ENCODE data around the gene PSMC1. TPM values are rescaled to one million over a fixed set of nuclear protein-coding genes. Genes with fewer than 3 reads are reported as not detected.
A peak's percentile ranks its signal among the peaks of the same experiment; 100 is the strongest.

Gene PSMC1
- total and polyA plus RNA-seq, 9 donors, result 88.5 to 146 (median 106) TPM

DNA sequence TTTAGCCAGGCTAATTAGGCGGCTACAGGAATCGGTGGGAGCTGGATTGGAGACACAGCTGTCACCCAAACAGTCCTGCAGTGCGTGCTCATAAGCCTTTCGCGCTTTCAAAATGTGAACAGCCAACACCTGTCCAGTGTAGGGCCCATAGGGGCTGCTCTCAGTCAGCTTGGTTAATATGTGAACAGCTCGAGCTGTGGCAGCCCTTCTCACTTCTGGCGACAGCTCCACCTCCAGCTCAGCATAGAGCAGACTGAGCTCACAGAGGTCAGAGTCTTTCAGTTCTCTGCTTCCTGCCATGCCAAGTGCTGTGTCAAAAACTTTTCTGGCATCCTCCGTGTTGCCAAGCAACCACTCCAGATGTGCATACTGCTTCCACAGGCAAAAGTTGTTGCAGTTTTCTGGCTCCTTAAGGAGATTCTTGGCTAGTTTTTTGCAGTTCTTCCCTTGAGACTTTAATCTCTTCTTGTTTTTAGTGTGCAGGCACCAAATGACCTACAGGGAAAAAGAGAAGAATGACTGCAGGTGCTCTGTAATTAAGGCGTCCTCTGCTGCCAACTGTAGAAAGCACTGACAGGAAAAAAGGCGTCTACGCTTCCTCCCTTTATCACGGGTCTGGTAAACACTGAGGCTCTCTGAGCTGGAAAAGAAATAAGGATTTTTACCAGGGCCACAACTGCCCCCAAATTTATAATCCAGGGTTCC, 32.5 kb downstream of the PSMC1 start:
- Histone ChIP-seq H3K27ac (ENCODE audit: low read length) (peak overlapping the region; percentile 29), H3K36me3 (ENCODE audit: control insufficient read depth, insufficient read depth, low read length) (peaks cover 56% of the 10 kb centered on the region)

DNA sequence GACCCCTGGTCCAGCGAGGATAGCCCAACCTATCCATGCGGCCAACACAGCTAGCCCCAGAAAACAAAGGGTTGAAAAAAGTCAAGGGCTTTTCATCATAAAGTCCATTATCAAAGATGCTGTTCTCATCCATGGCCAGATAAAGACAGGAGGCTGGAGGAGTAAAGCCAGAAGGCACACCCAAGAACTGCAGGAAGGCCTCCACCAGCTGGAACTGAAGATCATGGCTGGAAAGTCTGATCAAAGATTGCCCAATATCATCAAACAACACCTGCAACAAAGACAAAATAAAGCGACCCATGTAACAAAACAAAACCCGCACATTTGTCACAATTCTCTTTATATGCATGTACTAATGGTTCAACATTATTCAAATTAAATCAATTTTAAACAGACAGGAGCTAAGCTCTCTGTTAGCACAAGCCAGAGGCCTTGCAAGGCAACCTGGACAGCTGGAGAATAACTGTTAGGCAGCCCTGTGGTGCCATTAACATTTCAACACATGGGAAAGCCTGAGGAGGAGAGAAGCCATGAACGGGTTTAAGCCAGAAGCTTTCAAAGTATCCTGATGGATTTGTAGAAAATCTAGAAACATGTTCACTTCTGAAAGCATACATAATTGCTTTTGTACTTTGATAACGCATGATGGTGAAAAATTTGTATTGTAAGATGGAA, 34.1 kb downstream of the PSMC1 start:
- Histone ChIP-seq H3K27me3 (ENCODE audit: control insufficient read depth, insufficient read depth, low read length) (no peaks in the 10 kb centered on the region), H3K27ac (ENCODE audit: low read length) (no peak overlapping the region), H3K4me3 (ENCODE audit: low read length) (no peak overlapping the region), H3K9me3 (replicated peaks; ENCODE audit: control insufficient read depth, low read depth, low read length) (no peaks in the 10 kb centered on the region), H3K4me1 (ENCODE audit: control insufficient read depth, insufficient read depth, low read length) (peaks cover 19% of the 10 kb centered on the region), H3K36me3 (ENCODE audit: control insufficient read depth, insufficient read depth, low read length) (peaks cover 60% of the 10 kb centered on the region)
- WGBS (ENCODE audit: insufficient coverage), result 100% methylated on average over 1 of the region's 6 CpGs
- DNase-seq, result no peak

More for the DNA sequence above, 32.5 kb downstream of the PSMC1 start:
- H3K4me3 ChIP-seq (ENCODE audit: low read length), result no peak overlapping the region
- H3K4me1 ChIP-seq (ENCODE audit: control insufficient read depth, insufficient read depth, low read length), result peaks cover 19% of the 10 kb centered on the region
- WGBS (ENCODE audit: insufficient coverage), result 29% methylated on average over 11 of the region's 12 CpGs
- peak; percentile 84 for DNase-seq
- H3K9me3 ChIP-seq (replicated peaks; ENCODE audit: control insufficient read depth, low read depth, low read length), result no peaks in the 10 kb centered on the region
- no peaks in the 10 kb centered on the region for H3K27me3 ChIP-seq (ENCODE audit: control insufficient read depth, insufficient read depth, low read length)

DNA sequence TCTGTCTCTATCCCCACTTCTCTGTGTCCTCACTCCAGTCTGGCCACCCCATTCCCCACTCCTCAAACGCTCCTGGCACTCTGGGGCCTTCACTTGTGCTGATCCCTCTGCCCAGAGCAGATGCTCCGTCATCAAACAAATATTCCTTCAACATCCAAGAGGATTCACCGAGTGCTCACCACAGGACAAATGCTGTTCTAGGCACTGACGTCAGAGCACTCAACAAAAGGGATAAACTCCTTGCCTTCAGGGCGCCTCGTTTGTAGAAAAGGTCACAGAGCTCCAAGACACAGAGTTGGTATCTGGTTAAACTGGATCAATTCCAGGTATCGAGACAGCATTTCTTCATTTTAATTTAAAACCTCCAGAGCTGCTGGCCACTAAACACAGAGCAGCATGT, 35.3 kb downstream of the PSMC1 start:
- no peak for DNase-seq
- H3K27me3 ChIP-seq (ENCODE audit: control insufficient read depth, insufficient read depth, low read length), result no peaks in the 10 kb centered on the region

DNA sequence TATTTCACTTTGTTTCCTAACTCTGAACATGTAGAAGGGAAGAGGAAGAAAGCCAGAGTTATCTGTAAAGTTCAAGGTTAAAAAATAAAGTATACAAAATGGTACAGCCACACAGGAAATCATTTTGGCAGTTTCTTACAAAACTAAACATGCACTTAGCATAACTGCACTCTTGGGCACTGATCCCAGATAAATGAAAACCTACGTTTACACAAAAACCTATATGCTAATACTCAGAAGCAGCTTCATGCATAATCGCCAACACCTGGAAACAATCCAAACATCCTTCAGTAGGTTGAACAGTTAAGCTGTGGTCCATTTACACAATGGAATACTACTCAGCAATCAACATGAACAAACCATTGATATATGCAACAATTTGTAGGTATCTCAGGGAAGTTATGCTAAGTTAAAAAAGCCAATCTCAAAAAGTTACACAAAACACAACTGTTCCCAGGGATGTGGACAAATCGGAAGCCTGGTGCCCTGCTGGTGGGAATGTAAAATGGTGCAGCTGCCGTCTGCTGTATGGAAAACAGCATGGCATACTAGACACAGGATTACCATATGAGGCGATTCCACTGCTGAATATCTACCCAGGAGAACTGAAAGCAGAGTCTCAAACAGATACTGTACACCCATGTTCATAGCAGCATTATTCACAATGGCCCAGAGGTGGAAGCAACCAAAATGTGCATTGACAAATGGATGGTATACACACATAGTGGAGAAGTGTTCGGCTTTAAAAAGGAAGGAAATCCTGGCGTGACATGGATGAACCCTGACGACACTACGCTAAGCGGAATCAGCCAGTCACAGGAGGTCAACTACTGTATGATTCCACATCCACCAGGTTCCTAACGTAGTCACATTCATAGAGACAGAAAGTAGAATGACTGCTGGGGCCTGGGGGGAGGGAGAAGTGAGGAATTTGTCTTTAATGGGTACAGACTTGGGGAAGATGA, 37.7 kb downstream of the PSMC1 start:
- Histone ChIP-seq H3K27me3 (ENCODE audit: control insufficient read depth, insufficient read depth, low read length) (no peaks in the 10 kb centered on the region), H3K36me3 (ENCODE audit: control insufficient read depth, insufficient read depth, low read length) (peaks cover 53% of the 10 kb centered on the region), H3K27ac (ENCODE audit: low read length) (no peak overlapping the region), H3K4me1 (ENCODE audit: control insufficient read depth, insufficient read depth, low read length) (peaks cover 7% of the 10 kb centered on the region), H3K9me3 (replicated peaks; ENCODE audit: control insufficient read depth, low read depth, low read length) (no peaks in the 10 kb centered on the region), H3K4me3 (ENCODE audit: low read length) (no peak overlapping the region)
- no peak for DNase-seq
- 80% methylated on average over 1 of the region's 11 CpGs for WGBS (ENCODE audit: insufficient coverage)

More for the DNA sequence above, 35.3 kb downstream of the PSMC1 start:
- Histone ChIP-seq H3K27ac (ENCODE audit: low read length) (no peak overlapping the region), H3K9me3 (replicated peaks; ENCODE audit: control insufficient read depth, low read depth, low read length) (no peaks in the 10 kb centered on the region), H3K4me1 (ENCODE audit: control insufficient read depth, insufficient read depth, low read length) (peaks cover 19% of the 10 kb centered on the region), H3K4me3 (ENCODE audit: low read length) (no peak overlapping the region), H3K36me3 (ENCODE audit: control insufficient read depth, insufficient read depth, low read length) (peaks cover 56% of the 10 kb centered on the region)
- WGBS (ENCODE audit: insufficient coverage), result 49% methylated on average over 3 of the region's 7 CpGs

DNA sequence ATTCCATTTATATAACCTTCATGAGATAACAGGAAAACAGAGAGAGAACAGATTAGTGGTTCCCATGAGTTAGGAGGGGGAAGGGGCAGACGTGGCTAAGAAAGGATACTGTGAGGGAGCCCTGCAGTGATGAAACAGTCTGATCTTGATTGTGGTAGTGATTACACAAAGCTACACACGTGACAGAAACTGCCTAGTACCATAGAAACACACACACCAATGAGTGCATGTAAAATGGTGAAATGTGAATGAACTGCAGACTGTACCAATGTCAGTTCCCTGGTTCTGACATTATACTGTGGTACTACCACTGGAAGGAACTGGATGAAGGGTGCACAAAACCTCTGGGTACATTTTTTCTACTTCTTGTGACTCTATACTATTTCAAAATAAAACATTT, 38.5 kb downstream of the PSMC1 start:
- H3K4me3 ChIP-seq (ENCODE audit: low read length), result no peak overlapping the region
- WGBS (ENCODE audit: insufficient coverage), result no CpG with 5 or more reads among the region's 2 CpGs

DNA sequence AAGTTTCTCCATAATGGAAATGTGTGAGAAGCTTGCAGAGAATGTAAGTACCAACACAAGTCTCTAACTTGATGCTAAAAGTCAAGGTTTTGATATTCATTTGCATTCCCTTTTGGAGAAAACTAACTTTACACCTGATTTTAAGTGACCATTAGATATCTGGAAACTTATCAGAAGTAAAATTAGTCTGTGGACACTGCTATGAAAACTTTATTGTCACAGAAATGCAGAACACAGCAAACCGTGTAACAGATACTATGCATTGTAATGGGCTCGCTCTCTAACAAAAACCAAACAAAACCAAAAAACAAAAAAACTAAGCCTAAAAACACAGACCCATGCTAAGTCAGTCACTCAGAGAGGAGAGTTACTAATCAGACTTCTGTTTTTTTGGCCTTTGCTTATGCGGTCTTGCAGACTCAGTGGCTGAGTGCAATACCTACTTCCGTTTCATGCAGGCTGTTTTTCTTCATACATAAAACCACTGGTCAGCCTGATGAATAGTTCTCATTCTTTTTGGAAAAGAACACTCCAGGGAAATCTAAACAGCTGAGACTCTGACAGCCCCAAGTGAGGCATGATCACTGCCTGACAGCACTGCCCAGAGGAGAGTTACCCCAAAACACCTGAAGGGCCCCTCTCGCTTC, 39.6 kb downstream of the PSMC1 start:
- Histone ChIP-seq H3K27me3 (ENCODE audit: control insufficient read depth, insufficient read depth, low read length) (no peaks in the 10 kb centered on the region), H3K36me3 (ENCODE audit: control insufficient read depth, insufficient read depth, low read length) (peaks cover 46% of the 10 kb centered on the region), H3K4me3 (ENCODE audit: low read length) (no peak overlapping the region), H3K4me1 (ENCODE audit: control insufficient read depth, insufficient read depth, low read length) (peaks cover 3% of the 10 kb centered on the region), H3K9me3 (replicated peaks; ENCODE audit: control insufficient read depth, low read depth, low read length) (no peaks in the 10 kb centered on the region), H3K27ac (ENCODE audit: low read length) (no peak overlapping the region)
- DNase-seq, result no peak
- WGBS (ENCODE audit: insufficient coverage), result no CpG with 5 or more reads among the region's 5 CpGs

More for the DNA sequence above, 38.5 kb downstream of the PSMC1 start:
- no peaks in the 10 kb centered on the region for H3K9me3 ChIP-seq (replicated peaks; ENCODE audit: control insufficient read depth, low read depth, low read length)
- peaks cover 51% of the 10 kb centered on the region for H3K36me3 ChIP-seq (ENCODE audit: control insufficient read depth, insufficient read depth, low read length)
- no peaks in the 10 kb centered on the region for H3K27me3 ChIP-seq (ENCODE audit: control insufficient read depth, insufficient read depth, low read length)
- no peak for DNase-seq
- H3K4me1 ChIP-seq (ENCODE audit: control insufficient read depth, insufficient read depth, low read length), result peaks cover 3% of the 10 kb centered on the region
- no peak overlapping the region for H3K27ac ChIP-seq (ENCODE audit: low read length)

DNA sequence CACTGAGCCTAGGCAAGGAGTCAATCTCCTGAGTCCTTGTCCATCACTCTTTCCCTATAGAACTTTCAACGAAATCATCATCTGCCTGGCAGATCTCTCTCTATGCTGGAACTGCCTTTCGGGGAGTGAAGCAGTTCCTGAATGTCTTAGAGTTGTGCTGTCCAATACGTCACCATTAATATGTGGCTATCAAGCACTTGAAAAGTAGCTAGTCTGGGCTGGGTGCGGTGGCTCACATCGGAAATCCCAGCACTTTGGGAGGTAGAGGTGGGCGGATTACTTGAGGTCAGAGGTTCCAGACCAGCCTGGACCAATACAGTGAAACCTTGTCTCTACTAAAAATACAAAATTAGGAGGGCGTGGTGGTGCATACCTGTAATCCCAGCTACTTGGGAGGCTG, 40.3 kb downstream of the PSMC1 start:
- peaks cover 45% of the 10 kb centered on the region for H3K36me3 ChIP-seq (ENCODE audit: control insufficient read depth, insufficient read depth, low read length)
- peaks cover 3% of the 10 kb centered on the region for H3K4me1 ChIP-seq (ENCODE audit: control insufficient read depth, insufficient read depth, low read length)
- no peaks in the 10 kb centered on the region for H3K9me3 ChIP-seq (replicated peaks; ENCODE audit: control insufficient read depth, low read depth, low read length)
- DNase-seq, result no peak
- WGBS (ENCODE audit: insufficient coverage), result 89% methylated on average over 4 of the region's 7 CpGs
- H3K27ac ChIP-seq (ENCODE audit: low read length), result no peak overlapping the region
- no peaks in the 10 kb centered on the region for H3K27me3 ChIP-seq (ENCODE audit: control insufficient read depth, insufficient read depth, low read length)
- H3K4me3 ChIP-seq (ENCODE audit: low read length), result no peak overlapping the region

DNA sequence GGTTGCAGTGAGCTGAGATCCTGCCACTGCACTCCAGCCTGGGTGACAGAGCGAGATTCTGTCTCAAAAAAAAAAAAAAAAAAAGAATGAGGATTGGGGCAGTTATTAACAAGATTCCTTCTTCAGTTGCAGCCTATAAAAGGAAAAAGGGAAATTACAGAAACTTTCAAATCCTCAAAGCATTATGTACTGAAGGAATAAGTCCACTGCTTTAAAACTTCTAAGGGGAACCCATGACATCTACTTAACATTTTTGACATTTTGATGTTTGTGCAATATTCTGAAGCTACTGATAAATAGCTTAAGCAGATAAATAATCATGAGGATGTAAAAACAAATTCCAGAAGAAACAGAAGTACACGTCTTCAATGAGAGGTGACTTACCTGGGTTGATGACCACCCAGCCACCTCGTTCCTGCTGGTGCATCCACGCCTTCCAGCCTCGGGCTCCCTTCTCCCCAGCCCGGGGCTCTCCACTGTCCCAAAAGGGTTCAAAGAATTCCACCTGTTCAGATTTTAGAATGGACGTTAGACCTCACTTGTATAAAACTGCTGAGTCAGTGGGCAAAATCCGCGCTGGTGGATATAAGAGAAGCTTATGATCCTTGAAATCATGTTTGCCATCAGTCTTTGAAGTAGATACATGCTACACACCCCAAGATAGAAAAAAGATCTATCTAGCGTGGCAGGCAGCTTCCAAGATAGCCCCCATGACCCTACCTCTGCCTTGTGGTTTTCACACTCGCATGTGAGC, 41.7 kb downstream of the PSMC1 start:
- Histone ChIP-seq H3K4me1 (ENCODE audit: control insufficient read depth, insufficient read depth, low read length) (peaks cover 3% of the 10 kb centered on the region), H3K27ac (ENCODE audit: low read length) (no peak overlapping the region), H3K36me3 (ENCODE audit: control insufficient read depth, insufficient read depth, low read length) (peaks cover 40% of the 10 kb centered on the region)

DNA sequence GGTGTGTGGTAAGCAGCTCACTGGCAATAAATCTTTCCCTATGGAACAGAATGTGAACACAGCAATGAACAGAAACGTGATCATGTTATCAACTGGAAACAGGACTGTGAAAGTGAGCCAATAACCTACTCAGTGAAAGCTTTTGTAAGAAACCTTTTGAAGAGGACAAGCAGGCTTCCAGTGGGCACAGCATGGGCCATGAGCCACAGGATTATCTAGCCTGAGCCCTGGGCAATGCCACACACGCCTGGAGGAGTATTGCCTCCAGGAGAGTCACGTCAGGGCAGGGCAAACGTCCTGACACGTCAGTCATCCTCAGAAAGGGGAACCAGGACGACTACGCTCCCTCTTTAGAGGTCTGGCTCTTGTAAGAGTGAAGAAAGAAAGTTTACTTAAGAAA, 43.1 kb downstream of the PSMC1 start:
- Histone ChIP-seq H3K27ac (ENCODE audit: low read length) (no peak overlapping the region), H3K4me1 (ENCODE audit: control insufficient read depth, insufficient read depth, low read length) (peaks cover 3% of the 10 kb centered on the region), H3K9me3 (replicated peaks; ENCODE audit: control insufficient read depth, low read depth, low read length) (no peaks in the 10 kb centered on the region), H3K36me3 (ENCODE audit: control insufficient read depth, insufficient read depth, low read length) (peaks cover 47% of the 10 kb centered on the region), H3K27me3 (ENCODE audit: control insufficient read depth, insufficient read depth, low read length) (no peaks in the 10 kb centered on the region), H3K4me3 (ENCODE audit: low read length) (no peak overlapping the region)
- DNase-seq, result no peak
- 33% methylated on average over 1 of the region's 7 CpGs for WGBS (ENCODE audit: insufficient coverage)

More for the DNA sequence above, 41.7 kb downstream of the PSMC1 start:
- no peak overlapping the region for H3K4me3 ChIP-seq (ENCODE audit: low read length)
- no peaks in the 10 kb centered on the region for H3K27me3 ChIP-seq (ENCODE audit: control insufficient read depth, insufficient read depth, low read length)
- H3K9me3 ChIP-seq (replicated peaks; ENCODE audit: control insufficient read depth, low read depth, low read length), result no peaks in the 10 kb centered on the region
- no peak for DNase-seq
- WGBS (ENCODE audit: insufficient coverage), result 90% methylated on average over 7 of the region's 11 CpGs
